Breast epithelium (tissue), 4 donors: Measurements from ENCODE around the gene SAXO1. TPM values are rescaled to one million over a fixed set of nuclear protein-coding genes. Genes with fewer than 3 reads are reported as not detected.
"Not testable (repeated sequence)": the region's sequence is repeated elsewhere in the genome, so short reads cannot be mapped to it uniquely, and the experiment has no call there.

Experiments used
- DNase-seq, 2 donors: peaks; one replicate each; pipeline ENCODE4 v3.0.0-alpha.2; 2019; ENCODE audit warnings: low spot score in 2 of 2
- H3K27ac ChIP-seq, 2 donors: fragments of 200-600 bp; sonication (generic) in 1 of 2; one replicate each; pipeline ENCODE4 v1.5.1; 2016 to 2019; ENCODE audit warnings: mild to moderate bottlenecking in 1 of 2
- H3K27me3 ChIP-seq, 2 donors: fragments of 200-600 bp; sonication (generic) in 1 of 2; one replicate each; pipeline versions ENCODE4 v1.5.1 to v1.6.0; 2017 to 2019; ENCODE audit warnings: control low read depth in 1 of 2, mild to moderate bottlenecking in 1 of 2
- H3K36me3 ChIP-seq: fragments of 200-600 bp; one replicate; pipeline ENCODE4 v1.5.1; 2019
- H3K4me1 ChIP-seq, 2 donors: fragments of 200-600 bp; sonication (generic); one replicate each; pipeline ENCODE4 v1.5.1; 2016 to 2019; ENCODE audit warnings: control low read depth in 1 of 2
- H3K4me3 ChIP-seq, 3 donors: fragments of 200-600 bp; sonication (generic); 1 replicate in 2 of 3; 2 replicates in 1 of 3; pipeline ENCODE4 v1.5.1; 2016 to 2019; ENCODE audit warnings: mild to moderate bottlenecking in 3 of 3, moderate library complexity in 2 of 3
- H3K9me3 ChIP-seq, 2 donors: fragments of 200-600 bp; sonication (generic) in 1 of 2; one replicate each; pipeline ENCODE4 v1.5.1; 2016 to 2019; ENCODE audit warnings: control low read depth in 1 of 2
- POLR2A ChIP-seq: fragments of 450-650 bp; IDR thresholded peaks from one replicate; pipeline ENCODE4 v1.6.1; 2016; ENCODE audit warnings: antibody characterized with exemption, mild to moderate bottlenecking, moderate library complexity
- POLR2AphosphoS5 ChIP-seq, 3 donors: sonication (generic); formaldehyde crosslinking; IDR thresholded peaks; one replicate each; pipeline ENCODE4 v1.6.1; 2017; ENCODE audit warnings: antibody characterized with exemption in 3 of 3
- intact Hi-C: fragments of 100-400 bp; cut with DNase I; formaldehyde crosslinking; loops from one replicate; pipeline ENCODE4 v1.15.1; 2023; ENCODE audit warnings: low total_unique reads
- total RNA-seq, 3 donors: library from RNA; depleted of rRNA; stranded (reverse); fragments of >200 nt; gene quantifications; one replicate each; pipeline ENCODE4 v1.1.0, GENCODE V29; 2016
- TF ChIP-seq, protein P1 (sequence below), 3 donors: fragments of 450-650 bp; IDR thresholded peaks; one replicate each; pipeline ENCODE4 v1.5.1; 2016 to 2017; ENCODE audit warnings: antibody characterized with exemption in 3 of 3, mild to moderate bottlenecking in 3 of 3, moderate library complexity in 3 of 3

SAXO1 gene
- total RNA-seq, 3 donors from 2014 or later: 0.16 to 0.29 TPM; not detected in 1

DNA sequence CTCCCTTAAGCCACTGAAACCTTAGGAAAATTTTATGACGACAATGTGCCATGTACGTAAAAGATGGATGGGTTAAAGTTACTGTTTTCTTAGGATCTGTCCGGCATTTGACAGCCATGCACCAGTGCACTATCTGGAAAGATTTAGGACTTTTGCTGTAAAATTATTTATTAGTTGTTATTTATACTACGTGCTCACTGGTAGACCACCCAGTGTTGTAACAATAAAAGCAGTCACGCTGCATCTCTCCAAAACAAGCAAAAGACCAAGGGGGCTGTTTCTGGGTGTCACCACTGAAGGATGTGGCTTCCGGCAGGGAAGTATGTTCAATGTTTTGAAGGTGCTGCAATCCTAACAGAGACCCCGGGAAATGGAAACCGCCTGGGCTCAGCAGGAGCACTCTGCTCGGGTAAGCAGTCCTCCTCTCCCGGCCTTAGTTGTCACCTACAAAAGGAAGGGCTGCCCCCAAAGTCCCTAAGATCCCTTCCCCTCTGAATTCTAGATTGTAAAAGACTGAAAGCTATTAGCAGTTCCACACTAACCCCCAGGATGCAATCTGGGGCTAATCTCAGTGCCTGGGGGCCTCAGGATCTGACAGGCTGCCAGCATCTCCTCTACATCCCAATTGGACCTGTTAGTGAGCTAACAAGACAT, 38.6 kb downstream of the SAXO1 start:
- peaks cover 0 to 3% of the 10 kb centered on the region in 2 donors for H3K9me3 ChIP-seq

DNA sequence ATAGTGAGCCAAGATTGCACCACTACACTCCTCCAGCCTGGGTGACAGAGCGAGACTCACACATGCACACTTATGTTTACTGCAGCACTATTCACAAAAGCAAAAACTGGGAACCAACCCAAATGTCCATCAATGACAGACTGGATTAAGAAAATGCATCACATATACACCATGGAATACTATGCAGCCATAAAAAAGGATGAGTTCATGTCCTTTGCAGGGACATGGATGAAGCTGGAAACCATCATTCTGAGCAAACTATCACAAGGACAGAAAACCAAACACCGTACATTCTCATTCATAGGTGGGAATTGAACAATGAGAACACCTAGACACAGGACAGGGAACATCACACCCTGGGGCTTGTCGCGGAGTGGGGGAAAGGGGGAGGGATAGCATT, 41.8 kb downstream of the SAXO1 start:
- H3K4me1 ChIP-seq, H3K36me3 ChIP-seq, H3K27ac ChIP-seq, DNase-seq, intact Hi-C loops, H3K27me3 ChIP-seq, H3K9me3 ChIP-seq, H3K4me3 ChIP-seq: not testable (repeated sequence)

More for the DNA sequence above, 38.6 kb downstream of the SAXO1 start:
- no peak for DNase-seq
- Histone ChIP-seq H3K27me3 (no peaks in the 10 kb centered on the region), H3K36me3 (no peaks in the 10 kb centered on the region), H3K4me1 (no peaks in the 10 kb centered on the region), H3K4me3 (no peak overlapping the region), H3K27ac (no peak overlapping the region)
- TF ChIP-seq POLR2AphosphoS5 (IDR thresholded peaks at IDR 0.05): no peak
- no peak for TF ChIP-seq POLR2A
- TF ChIP-seq, protein P1, sequence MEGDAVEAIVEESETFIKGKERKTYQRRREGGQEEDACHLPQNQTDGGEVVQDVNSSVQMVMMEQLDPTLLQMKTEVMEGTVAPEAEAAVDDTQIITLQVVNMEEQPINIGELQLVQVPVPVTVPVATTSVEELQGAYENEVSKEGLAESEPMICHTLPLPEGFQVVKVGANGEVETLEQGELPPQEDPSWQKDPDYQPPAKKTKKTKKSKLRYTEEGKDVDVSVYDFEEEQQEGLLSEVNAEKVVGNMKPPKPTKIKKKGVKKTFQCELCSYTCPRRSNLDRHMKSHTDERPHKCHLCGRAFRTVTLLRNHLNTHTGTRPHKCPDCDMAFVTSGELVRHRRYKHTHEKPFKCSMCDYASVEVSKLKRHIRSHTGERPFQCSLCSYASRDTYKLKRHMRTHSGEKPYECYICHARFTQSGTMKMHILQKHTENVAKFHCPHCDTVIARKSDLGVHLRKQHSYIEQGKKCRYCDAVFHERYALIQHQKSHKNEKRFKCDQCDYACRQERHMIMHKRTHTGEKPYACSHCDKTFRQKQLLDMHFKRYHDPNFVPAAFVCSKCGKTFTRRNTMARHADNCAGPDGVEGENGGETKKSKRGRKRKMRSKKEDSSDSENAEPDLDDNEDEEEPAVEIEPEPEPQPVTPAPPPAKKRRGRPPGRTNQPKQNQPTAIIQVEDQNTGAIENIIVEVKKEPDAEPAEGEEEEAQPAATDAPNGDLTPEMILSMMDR (IDR thresholded peaks at IDR 0.05): no peak
- intact Hi-C loops: no loop called here

DNA sequence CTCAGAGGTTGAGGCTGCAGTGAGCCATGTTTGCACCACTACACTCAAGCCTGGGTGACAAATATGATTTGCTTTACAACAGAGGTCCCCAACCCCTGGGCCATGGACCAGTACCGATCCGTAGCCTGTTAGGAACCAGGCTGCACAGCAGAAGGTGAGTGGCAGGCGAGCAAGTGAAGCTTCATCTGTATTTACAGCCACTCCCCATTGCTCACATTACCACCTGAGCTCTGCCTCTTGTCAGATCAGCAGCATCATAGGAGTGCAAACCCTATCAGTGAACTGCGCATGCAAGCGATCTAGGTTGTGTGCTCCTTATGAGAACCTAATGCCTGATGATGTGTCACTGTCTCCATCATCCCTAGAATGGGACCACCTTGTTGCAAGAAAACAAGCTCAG, 42.5 kb downstream of the SAXO1 start:
- Histone ChIP-seq H3K27ac (no peak overlapping the region), H3K27me3 (no peaks in the 10 kb centered on the region), H3K36me3 (no peaks in the 10 kb centered on the region), H3K4me1 (no peaks in the 10 kb centered on the region), H3K4me3 (no peak overlapping the region), H3K9me3 (no peaks in the 10 kb centered on the region)
- TF ChIP-seq, protein P1 (IDR thresholded peaks at IDR 0.05): no peak
- TF ChIP-seq POLR2A: no peak
- no peak for TF ChIP-seq POLR2AphosphoS5 (IDR thresholded peaks at IDR 0.05)
- intact Hi-C loops: no loop called here
- no peak for DNase-seq

DNA sequence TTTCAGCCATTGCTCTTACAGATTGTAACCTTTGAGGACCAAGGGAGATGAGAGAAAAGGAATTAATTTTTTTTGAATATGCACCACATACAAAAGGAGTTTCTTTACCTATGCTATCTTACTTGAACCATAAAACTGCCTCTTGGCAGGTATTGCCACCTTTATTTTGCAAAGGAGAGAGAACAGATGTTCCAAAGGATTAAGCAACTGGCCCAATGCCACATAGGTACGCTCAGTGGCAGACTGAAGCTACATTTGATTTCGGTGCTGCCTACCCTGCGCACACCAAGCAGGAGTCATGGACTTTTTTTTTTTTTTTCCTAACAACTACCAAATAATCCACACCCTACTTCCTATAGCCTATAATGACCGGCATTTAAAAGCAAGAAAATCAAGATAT, 43.1 kb downstream of the SAXO1 start:
- intact Hi-C loops: no loop called here
- Histone ChIP-seq H3K4me1 (no peaks in the 10 kb centered on the region), H3K4me3 (no peak overlapping the region), H3K36me3 (no peaks in the 10 kb centered on the region), H3K27ac (no peak overlapping the region), H3K27me3 (no peaks in the 10 kb centered on the region), H3K9me3 (no peaks in the 10 kb centered on the region)
- TF ChIP-seq POLR2A: no peak
- TF ChIP-seq, protein P1 (IDR thresholded peaks at IDR 0.05): no peak
- no peak for DNase-seq

DNA sequence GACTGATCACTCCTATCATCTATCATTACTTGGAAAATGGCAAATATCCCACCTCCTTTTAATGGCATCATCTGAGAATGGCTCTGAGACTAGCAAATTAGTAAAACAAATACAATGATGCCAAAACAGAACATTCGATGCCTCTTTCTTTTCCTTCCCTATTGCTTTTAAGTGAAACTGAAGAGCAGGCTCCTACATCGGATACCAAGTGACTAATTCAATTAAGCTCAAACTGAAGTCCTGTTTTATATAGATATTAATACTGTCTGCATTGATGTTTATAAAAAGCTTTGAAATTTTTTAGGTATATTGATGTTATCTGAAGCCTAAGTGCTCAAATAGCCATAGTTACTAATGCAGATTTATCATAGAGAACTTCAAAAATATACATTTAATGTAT, 43.9 kb downstream of the SAXO1 start:
- intact Hi-C loops: no loop called here
- H3K4me3 ChIP-seq: no peak overlapping the region
- no peaks in the 10 kb centered on the region for H3K36me3 ChIP-seq
- H3K27me3 ChIP-seq: no peaks in the 10 kb centered on the region
- H3K4me1 ChIP-seq: no peaks in the 10 kb centered on the region
- DNase-seq: no peak
- TF ChIP-seq POLR2A: no peak
- no peak for TF ChIP-seq POLR2AphosphoS5 (IDR thresholded peaks at IDR 0.05)
- TF ChIP-seq, protein P1 (IDR thresholded peaks at IDR 0.05): no peak
- no peaks in the 10 kb centered on the region for H3K9me3 ChIP-seq
- no peak overlapping the region for H3K27ac ChIP-seq

DNA sequence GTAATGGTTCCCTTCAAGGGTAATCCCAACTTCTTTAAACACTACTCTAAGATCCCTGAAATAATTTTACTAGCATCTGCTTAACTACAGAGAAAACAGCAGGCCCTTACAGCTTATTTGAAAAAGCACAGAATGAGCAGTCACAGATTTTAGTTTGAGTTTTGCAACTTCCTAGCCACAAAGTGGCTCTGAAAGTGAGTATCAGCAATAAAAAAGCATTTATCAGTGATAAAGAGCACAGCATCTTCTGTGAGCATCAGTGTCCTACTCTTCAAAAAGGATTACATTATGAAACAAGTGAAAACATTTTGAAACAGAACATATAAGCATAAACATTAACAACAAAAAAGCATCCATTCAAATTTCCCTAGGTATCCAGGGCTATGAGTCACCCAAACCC, 45.0 kb downstream of the SAXO1 start:
- H3K4me1 ChIP-seq: no peaks in the 10 kb centered on the region
- H3K36me3 ChIP-seq: no peaks in the 10 kb centered on the region
- no peak overlapping the region for H3K4me3 ChIP-seq
- no peaks in the 10 kb centered on the region for H3K9me3 ChIP-seq
- TF ChIP-seq POLR2A (no peak), POLR2AphosphoS5 (IDR thresholded peaks at IDR 0.05) (no peak)
- TF ChIP-seq, protein P1 (IDR thresholded peaks at IDR 0.05): no peak
- H3K27me3 ChIP-seq: no peaks in the 10 kb centered on the region
- H3K27ac ChIP-seq: no peak overlapping the region
- DNase-seq: no peak
- intact Hi-C loops: no loop called here
